ENCODE data around the gene CALCOCO2.

- TF ChIP-seq, protein P1, sequence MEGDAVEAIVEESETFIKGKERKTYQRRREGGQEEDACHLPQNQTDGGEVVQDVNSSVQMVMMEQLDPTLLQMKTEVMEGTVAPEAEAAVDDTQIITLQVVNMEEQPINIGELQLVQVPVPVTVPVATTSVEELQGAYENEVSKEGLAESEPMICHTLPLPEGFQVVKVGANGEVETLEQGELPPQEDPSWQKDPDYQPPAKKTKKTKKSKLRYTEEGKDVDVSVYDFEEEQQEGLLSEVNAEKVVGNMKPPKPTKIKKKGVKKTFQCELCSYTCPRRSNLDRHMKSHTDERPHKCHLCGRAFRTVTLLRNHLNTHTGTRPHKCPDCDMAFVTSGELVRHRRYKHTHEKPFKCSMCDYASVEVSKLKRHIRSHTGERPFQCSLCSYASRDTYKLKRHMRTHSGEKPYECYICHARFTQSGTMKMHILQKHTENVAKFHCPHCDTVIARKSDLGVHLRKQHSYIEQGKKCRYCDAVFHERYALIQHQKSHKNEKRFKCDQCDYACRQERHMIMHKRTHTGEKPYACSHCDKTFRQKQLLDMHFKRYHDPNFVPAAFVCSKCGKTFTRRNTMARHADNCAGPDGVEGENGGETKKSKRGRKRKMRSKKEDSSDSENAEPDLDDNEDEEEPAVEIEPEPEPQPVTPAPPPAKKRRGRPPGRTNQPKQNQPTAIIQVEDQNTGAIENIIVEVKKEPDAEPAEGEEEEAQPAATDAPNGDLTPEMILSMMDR (IDR thresholded peaks at IDR 0.05; ENCODE audit: low read depth, low read length) = no peak
- no peak for TF ChIP-seq EZH2phosphoT487 (IDR thresholded peaks at IDR 0.05; ENCODE audit: low read depth)
Measured at GRCh38 chr17:48907713-48908046, 76.8 kb downstream of the CALCOCO2 start.
